GM12872 (cell line): ENCODE measurements around the gene OSBPL5.

ENCODE experiments used
- TF ChIP-seq, protein P1 (sequence below): IDR thresholded peaks from 3 replicates; pipeline ENCODE4 v1.5.1; 2011; ENCODE audit warnings: low read depth, mild to moderate bottlenecking, low read length, moderate library complexity; ENCODE audit not compliant: insufficient read depth

Gene OSBPL5

GRCh38 chr11:3148255-3148989, 16.7 kb downstream of the OSBPL5 start:
- TF ChIP-seq, protein P1, sequence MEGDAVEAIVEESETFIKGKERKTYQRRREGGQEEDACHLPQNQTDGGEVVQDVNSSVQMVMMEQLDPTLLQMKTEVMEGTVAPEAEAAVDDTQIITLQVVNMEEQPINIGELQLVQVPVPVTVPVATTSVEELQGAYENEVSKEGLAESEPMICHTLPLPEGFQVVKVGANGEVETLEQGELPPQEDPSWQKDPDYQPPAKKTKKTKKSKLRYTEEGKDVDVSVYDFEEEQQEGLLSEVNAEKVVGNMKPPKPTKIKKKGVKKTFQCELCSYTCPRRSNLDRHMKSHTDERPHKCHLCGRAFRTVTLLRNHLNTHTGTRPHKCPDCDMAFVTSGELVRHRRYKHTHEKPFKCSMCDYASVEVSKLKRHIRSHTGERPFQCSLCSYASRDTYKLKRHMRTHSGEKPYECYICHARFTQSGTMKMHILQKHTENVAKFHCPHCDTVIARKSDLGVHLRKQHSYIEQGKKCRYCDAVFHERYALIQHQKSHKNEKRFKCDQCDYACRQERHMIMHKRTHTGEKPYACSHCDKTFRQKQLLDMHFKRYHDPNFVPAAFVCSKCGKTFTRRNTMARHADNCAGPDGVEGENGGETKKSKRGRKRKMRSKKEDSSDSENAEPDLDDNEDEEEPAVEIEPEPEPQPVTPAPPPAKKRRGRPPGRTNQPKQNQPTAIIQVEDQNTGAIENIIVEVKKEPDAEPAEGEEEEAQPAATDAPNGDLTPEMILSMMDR, result no peak

GRCh38 chr11:3147626-3148025, 17.5 kb downstream of the OSBPL5 start:
- TF ChIP-seq, protein P1, result no peak

- TF ChIP-seq, protein P1, result no peak
These were observed 17.9 kb downstream of the OSBPL5 start for GRCh38 chr11:3147257-3147619.

DNA sequence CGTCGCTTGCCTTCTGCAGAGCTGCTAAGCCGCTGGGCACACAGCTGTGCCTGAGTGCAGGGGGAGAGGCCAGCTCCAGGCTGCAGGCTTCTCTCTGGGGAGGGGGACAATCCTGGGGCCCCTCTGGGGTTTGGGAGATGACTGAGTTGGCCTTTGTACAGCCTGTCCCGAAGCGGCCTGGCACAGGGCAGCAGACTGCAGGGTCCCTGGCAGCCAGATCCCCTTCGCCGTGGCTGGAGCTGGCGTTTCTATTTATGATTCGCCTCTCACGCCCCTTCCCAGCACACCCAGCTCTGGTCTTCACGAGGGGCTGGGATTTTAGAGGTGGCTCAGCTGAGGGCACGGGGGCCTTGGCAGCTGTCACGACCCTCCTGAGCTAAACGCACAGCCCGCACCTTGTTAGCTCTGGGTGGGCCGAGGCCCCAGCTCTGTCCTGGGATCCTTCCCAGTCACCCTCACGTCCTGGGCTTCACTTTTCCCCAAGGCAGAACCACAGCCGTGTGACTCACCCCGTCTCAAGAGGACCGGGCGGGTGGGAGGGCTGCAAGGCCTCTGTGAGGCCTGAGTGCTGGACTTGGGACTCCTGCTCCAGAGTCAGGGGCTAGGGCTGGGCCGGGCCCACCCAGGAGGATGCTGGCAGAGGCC, 18.4 kb downstream of the OSBPL5 start:
- TF ChIP-seq, protein P1, result no peak

- TF ChIP-seq, protein P1, result no peak
These were observed 19.9 kb downstream of the OSBPL5 start for GRCh38 chr11:3145206-3145520.

GRCh38 chr11:3144296-3145205, 20.6 kb downstream of the OSBPL5 start:
- TF ChIP-seq, protein P1, result no peak

DNA sequence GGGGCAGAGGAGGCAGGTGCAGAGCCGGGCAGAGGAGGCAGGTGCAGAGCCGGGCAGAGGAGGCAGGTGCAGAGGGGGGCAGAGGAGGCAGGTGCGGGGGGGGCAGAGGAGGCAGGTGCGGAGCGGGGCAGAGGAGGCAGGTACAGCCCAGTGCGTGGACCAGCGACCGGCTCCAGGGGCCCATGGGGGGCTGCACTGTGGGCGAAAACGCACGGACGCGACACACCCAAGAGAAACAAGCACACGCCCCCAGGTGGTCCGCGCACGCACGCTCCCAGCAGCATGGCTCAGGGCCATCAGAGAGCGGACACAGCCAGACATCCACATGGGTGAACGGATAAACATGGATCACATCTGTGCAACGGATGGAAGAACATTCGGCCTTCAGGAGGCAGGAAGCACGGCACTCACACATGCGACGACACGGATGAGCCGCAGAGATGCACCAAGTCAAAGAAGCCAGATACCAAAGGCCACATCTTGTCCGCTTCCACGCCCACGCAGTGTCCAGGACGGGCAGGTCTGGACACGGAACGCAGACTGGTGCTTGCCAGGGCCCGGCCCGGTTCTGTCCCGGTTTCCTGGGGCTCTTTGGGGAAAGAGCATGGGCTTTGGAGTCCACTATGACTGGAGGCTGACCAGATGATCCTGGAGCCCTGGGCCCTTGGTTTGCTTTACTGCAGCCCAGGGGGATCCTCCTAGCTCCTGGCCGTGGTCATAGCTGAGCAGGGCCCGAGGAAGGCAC, 21.8 kb downstream of the OSBPL5 start:
- TF ChIP-seq, protein P1, result no peak
